Parathyroid adenoma (tissue), 2 donors: ENCODE measurements around the gene ATG5.
"Not testable (repeated sequence)": the region's sequence is repeated elsewhere in the genome, so short reads cannot be mapped to it uniquely, and the experiment has no call there.

ENCODE experiments used
- H2AFZ ChIP-seq: fragments of 300-600 bp; sonication (generic); one replicate; pipeline ENCODE4 v1.7.0; 2017; ENCODE audit warnings: antibody characterized with exemption, mild to moderate bottlenecking
- H3K27ac ChIP-seq: fragments of 300-600 bp; sonication (generic); one replicate; pipeline ENCODE4 v1.7.0; 2017
- H3K27me3 ChIP-seq: fragments of 300-600 bp; sonication (generic); one replicate; pipeline ENCODE4 v1.7.0; 2017; ENCODE audit warnings: low read length; ENCODE audit not compliant: control insufficient read depth, insufficient read depth
- H3K36me3 ChIP-seq: fragments of 300-600 bp; sonication (generic); one replicate; pipeline ENCODE4 v1.7.0; 2017; ENCODE audit warnings: low read length; ENCODE audit not compliant: control insufficient read depth, insufficient read depth
- H3K4me1 ChIP-seq: fragments of 300-600 bp; sonication (generic); one replicate; pipeline ENCODE4 v1.7.0; 2017; ENCODE audit warnings: control low read depth
- H3K4me2 ChIP-seq: fragments of 300-600 bp; sonication (generic); one replicate; pipeline ENCODE4 v1.7.0; 2017; ENCODE audit warnings: low read length
- H3K4me3 ChIP-seq: fragments of 300-600 bp; sonication (generic); one replicate; pipeline ENCODE4 v1.7.0; 2017; ENCODE audit warnings: low read depth, low read length
- H3K79me2 ChIP-seq: fragments of 300-600 bp; sonication (generic); one replicate; pipeline ENCODE4 v1.7.0; 2017; ENCODE audit warnings: control low read depth
- H3K9ac ChIP-seq: fragments of 300-600 bp; sonication (generic); one replicate; pipeline ENCODE4 v1.7.0; 2017; ENCODE audit warnings: mild to moderate bottlenecking
- H3K9me3 ChIP-seq: fragments of 300-600 bp; sonication (generic); one replicate; pipeline ENCODE4 v1.7.0; 2017; ENCODE audit warnings: low read length; ENCODE audit not compliant: control insufficient read depth
- CTCF ChIP-seq: fragments of 300-600 bp; sonication (generic); IDR thresholded peaks from one replicate; pipeline ENCODE4 v1.7.0; 2017; ENCODE audit warnings: antibody characterized with exemption, mild to moderate bottlenecking
- donor health status: primary hyperparathyroidism.

The ATG5 gene

GRCh38 chr6:106156863-106157262 is 168.7 kb downstream of the ATG5 start:
- Histone ChIP-seq H3K27me3 (no peaks in the 10 kb centered on the region), H3K9ac (no peak overlapping the region), H3K9me3 (no peaks in the 10 kb centered on the region), H3K27ac (no peak overlapping the region), H2AFZ (no peak overlapping the region), H3K79me2 (no peaks in the 10 kb centered on the region), H3K36me3 (no peaks in the 10 kb centered on the region), H3K4me3 (no peak overlapping the region), H3K4me1 (no peaks in the 10 kb centered on the region), H3K4me2 (no peak overlapping the region)
- no peak for TF ChIP-seq CTCF

- H3K36me3 ChIP-seq = no peaks in the 10 kb centered on the region
- H3K9me3 ChIP-seq = no peaks in the 10 kb centered on the region
- H3K27ac ChIP-seq = no peak overlapping the region
- H3K79me2 ChIP-seq = no peaks in the 10 kb centered on the region
- H3K4me3 ChIP-seq = no peak overlapping the region
- TF ChIP-seq CTCF = no peak
- H3K27me3 ChIP-seq = no peaks in the 10 kb centered on the region
- no peaks in the 10 kb centered on the region for H3K4me1 ChIP-seq
- no peak overlapping the region for H3K9ac ChIP-seq
- H3K4me2 ChIP-seq = no peak overlapping the region
- no peak overlapping the region for H2AFZ ChIP-seq
Observed at GRCh38 chr6:106156413-106156812, 169.1 kb downstream of the ATG5 start.

- Histone ChIP-seq H3K79me2 (no peaks in the 10 kb centered on the region), H3K9me3 (no peaks in the 10 kb centered on the region), H3K4me2 (no peak overlapping the region), H3K4me3 (no peak overlapping the region), H2AFZ (no peak overlapping the region), H3K4me1 (no peaks in the 10 kb centered on the region), H3K9ac (no peak overlapping the region), H3K27me3 (no peaks in the 10 kb centered on the region), H3K36me3 (no peaks in the 10 kb centered on the region), H3K27ac (no peak overlapping the region)
- TF ChIP-seq CTCF = no peak
Observed at GRCh38 chr6:106155219-106155830, 170.2 kb downstream of the ATG5 start.

- H3K27me3 ChIP-seq = no peaks in the 10 kb centered on the region
- no peaks in the 10 kb centered on the region for H3K36me3 ChIP-seq
- H2AFZ ChIP-seq = no peak overlapping the region
- no peaks in the 10 kb centered on the region for H3K9me3 ChIP-seq
- no peak for TF ChIP-seq CTCF
- H3K4me2 ChIP-seq = no peak overlapping the region
- H3K4me3 ChIP-seq = no peak overlapping the region
- no peaks in the 10 kb centered on the region for H3K4me1 ChIP-seq
- H3K27ac ChIP-seq = no peak overlapping the region
- H3K9ac ChIP-seq = no peak overlapping the region
- no peaks in the 10 kb centered on the region for H3K79me2 ChIP-seq
Observed at GRCh38 chr6:106154326-106154725, 171.2 kb downstream of the ATG5 start.

GRCh38 chr6:106152952-106153351 is 172.6 kb downstream of the ATG5 start:
- H3K27me3 ChIP-seq = no peaks in the 10 kb centered on the region
- no peaks in the 10 kb centered on the region for H3K4me1 ChIP-seq
- no peak overlapping the region for H2AFZ ChIP-seq
- H3K27ac ChIP-seq = no peak overlapping the region
- no peaks in the 10 kb centered on the region for H3K9me3 ChIP-seq
- no peaks in the 10 kb centered on the region for H3K79me2 ChIP-seq
- H3K9ac ChIP-seq = no peak overlapping the region
- no peak for TF ChIP-seq CTCF
- H3K36me3 ChIP-seq = no peaks in the 10 kb centered on the region
- no peak overlapping the region for H3K4me3 ChIP-seq
- no peak overlapping the region for H3K4me2 ChIP-seq

GRCh38 chr6:106152476-106152875 is 173.1 kb downstream of the ATG5 start:
- not testable (repeated sequence) for H3K4me2 ChIP-seq, H3K9me3 ChIP-seq, H3K27me3 ChIP-seq, H3K9ac ChIP-seq, H3K4me3 ChIP-seq, H3K4me1 ChIP-seq, H2AFZ ChIP-seq, H3K36me3 ChIP-seq, H3K79me2 ChIP-seq, H3K27ac ChIP-seq
